Mesendoderm (in vitro differentiated cells): ENCODE measurements around the gene ITGAV.

Experiments
- DNase-seq: peaks from one replicate; pipeline ENCODE4 v3.0.0; 2013
- H2AK5ac ChIP-seq: 2 replicates; pipeline ENCODE4 v1.6.1; 2013; ENCODE audit warnings: low read length, inconsistent platforms
- H2BK120ac ChIP-seq: 2 replicates; pipeline ENCODE4 v1.6.1; 2013; ENCODE audit warnings: low read depth, mild to moderate bottlenecking, low read length, moderate library complexity, mixed read lengths
- H2BK15ac ChIP-seq: replicated peaks from 2 replicates; pipeline ENCODE4 v1.6.1; 2013; ENCODE audit warnings: low read depth, mild to moderate bottlenecking, moderate library complexity
- H2BK5ac ChIP-seq: 2 replicates; pipeline ENCODE4 v1.6.1; 2013; ENCODE audit warnings: low read length, inconsistent platforms
- H3K18ac ChIP-seq: 2 replicates; pipeline ENCODE4 v1.6.1; 2013; ENCODE audit warnings: mild to moderate bottlenecking, low read length, mixed read lengths
- H3K23ac ChIP-seq: one replicate; pipeline ENCODE4 v1.6.1; 2013; ENCODE audit warnings: low read length
- H3K27ac ChIP-seq: 2 replicates; pipeline ENCODE4 v1.5.1; 2013; ENCODE audit warnings: low read depth, mild to moderate bottlenecking, inconsistent platforms, low read length, moderate library complexity
- H3K27me3 ChIP-seq: 2 replicates; pipeline ENCODE4 v1.6.1; 2013; ENCODE audit warnings: low read length, control low read depth, mild to moderate bottlenecking, inconsistent platforms; ENCODE audit not compliant: insufficient read depth, poor library complexity
- H3K36me3 ChIP-seq: 2 replicates; pipeline ENCODE4 v1.6.1; 2013; ENCODE audit warnings: low read length, inconsistent platforms; ENCODE audit not compliant: control insufficient read depth, insufficient read depth
- H3K4ac ChIP-seq: one replicate; pipeline ENCODE4 v1.6.1; 2013; ENCODE audit warnings: low read depth, mild to moderate bottlenecking, low read length, moderate library complexity
- H3K4me1 ChIP-seq: 2 replicates; pipeline ENCODE4 v1.6.1; 2013; ENCODE audit warnings: low read depth, low read length, inconsistent platforms; ENCODE audit not compliant: control insufficient read depth
- H3K4me2 ChIP-seq: 2 replicates; pipeline ENCODE4 v1.6.1; 2013; ENCODE audit warnings: low read length
- H3K4me3 ChIP-seq: 2 replicates; pipeline ENCODE4 v1.5.1; 2013; ENCODE audit warnings: mild to moderate bottlenecking, low read length
- H3K56ac ChIP-seq: one replicate; pipeline ENCODE4 v1.6.1; 2013; ENCODE audit warnings: low read length
- H3K79me1 ChIP-seq: 2 replicates; pipeline ENCODE4 v1.6.1; 2013; ENCODE audit warnings: low read length, inconsistent platforms
- H3K79me2 ChIP-seq: 2 replicates; pipeline ENCODE4 v1.6.1; 2013; ENCODE audit warnings: mild to moderate bottlenecking, low read length; ENCODE audit not compliant: control insufficient read depth, insufficient read depth
- H3K9ac ChIP-seq: 2 replicates; pipeline ENCODE4 v1.6.1; 2013; ENCODE audit warnings: low read length, inconsistent platforms
- H4K5ac ChIP-seq: one replicate; pipeline ENCODE4 v1.6.1; 2013; ENCODE audit warnings: low read length
- H4K8ac ChIP-seq: one replicate; pipeline ENCODE4 v1.6.1; 2013; ENCODE audit warnings: low read depth, mild to moderate bottlenecking, control low read depth, low read length, moderate library complexity
- WGBS: extraction: QIAGEN DNeasy Blood & Tissue Kit; methylation state at CpG from one replicate; pipeline ENCODE4 v1.1.7; 2013; ENCODE audit warnings: low lambda C conversion rate, missing lambda C conversion rate; ENCODE audit not compliant: insufficient coverage; ENCODE audit errors: extremely low coverage; 5-methylcytosine and 5-hydroxymethylcytosine counted together

Gene ITGAV

DNA sequence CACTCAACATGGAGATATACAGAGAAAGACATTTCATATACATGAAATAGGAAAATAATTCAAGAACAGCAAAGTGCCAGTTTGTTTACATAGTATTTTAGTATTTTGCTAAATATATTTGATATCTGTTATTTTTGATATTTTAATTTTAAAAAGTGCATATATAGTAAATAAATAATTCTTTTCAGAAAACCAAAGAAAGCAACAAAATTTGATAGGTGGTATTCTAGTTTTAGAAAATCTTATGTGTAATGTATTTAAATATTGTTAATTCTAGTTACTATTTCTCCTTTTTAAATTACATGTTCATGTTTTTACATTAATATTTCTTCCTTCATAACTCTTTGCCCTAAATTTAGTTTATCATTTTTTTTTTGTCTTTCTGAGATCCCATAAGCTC is 69.5 kb downstream of the ITGAV start:
- Histone ChIP-seq H3K4me1 (no peaks in the 10 kb centered on the region), H3K79me2 (no peaks in the 10 kb centered on the region), H3K4me2 (no peak overlapping the region), H3K4me3 (no peak overlapping the region), H4K5ac (no peak overlapping the region), H2BK15ac (no peak overlapping the region), H2BK120ac (no peak overlapping the region), H3K18ac (no peak overlapping the region), H2AK5ac (no peak overlapping the region), H4K8ac (no peak overlapping the region), H2BK5ac (no peak overlapping the region), H3K4ac (no peak overlapping the region), H3K23ac (no peak overlapping the region), H3K36me3 (peaks cover 2% of the 10 kb centered on the region), H3K79me1 (no peaks in the 10 kb centered on the region), H3K27ac (no peak overlapping the region), H3K9ac (no peak overlapping the region), H3K27me3 (no peaks in the 10 kb centered on the region), H3K56ac (no peak overlapping the region)
- no peak for DNase-seq

DNA sequence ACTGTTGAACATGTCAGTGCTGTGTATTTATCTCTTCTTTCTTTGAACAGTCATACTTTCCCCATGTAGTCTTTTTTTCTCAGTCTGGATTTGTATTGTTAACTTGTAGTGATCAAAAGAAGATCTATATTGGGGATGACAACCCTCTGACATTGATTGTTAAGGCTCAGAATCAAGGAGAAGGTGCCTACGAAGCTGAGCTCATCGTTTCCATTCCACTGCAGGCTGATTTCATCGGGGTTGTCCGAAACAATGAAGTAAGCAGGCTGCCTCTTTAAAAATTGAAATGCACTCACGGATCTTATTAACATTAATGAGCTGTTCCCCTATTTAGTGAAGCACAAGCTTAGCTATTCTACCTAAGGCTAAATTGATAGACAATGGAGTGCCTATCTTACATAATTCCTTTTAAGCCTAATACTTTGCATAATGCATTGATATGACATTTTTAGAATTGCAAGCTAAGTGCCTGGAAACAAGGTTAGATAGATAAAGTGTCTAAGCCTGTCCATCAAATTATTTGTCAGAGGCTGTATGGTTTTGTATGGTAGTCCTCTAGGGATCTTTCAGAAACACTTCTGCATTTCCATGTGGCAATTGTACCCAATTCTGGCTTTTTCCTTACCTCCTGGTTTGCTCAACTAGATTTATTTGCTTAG is 74.7 kb downstream of the ITGAV start:
- Histone ChIP-seq H3K27ac (no peak overlapping the region), H3K23ac (no peak overlapping the region), H3K36me3 (no peaks in the 10 kb centered on the region)

DNA sequence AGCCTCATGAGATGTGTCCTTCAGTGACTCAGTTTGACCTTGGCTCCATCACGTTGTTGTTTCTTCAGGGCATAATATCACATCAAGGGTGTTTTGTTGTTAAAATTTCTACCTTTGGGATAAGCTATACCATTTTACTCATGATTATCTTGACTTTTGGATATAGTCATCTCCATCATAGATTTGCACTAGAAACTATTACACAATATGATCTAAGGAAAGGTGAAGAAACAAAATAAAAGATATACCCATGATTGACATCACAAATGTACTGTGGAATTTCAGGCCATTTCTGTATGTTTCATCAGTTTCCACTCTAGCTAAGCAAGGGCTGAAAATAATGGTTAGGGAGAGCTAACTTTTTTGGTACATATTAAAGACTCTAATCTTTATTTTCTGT is 79.3 kb downstream of the ITGAV start:
- WGBS, result no CpG with 5 or more reads among the region's 1 CpG
- Histone ChIP-seq H2AK5ac (no peak overlapping the region), H4K5ac (no peak overlapping the region)

More for the DNA sequence above, 74.7 kb downstream of the ITGAV start:
- Histone ChIP-seq H3K4ac (no peak overlapping the region), H2AK5ac (no peak overlapping the region), H4K5ac (no peak overlapping the region), H3K18ac (no peak overlapping the region), H3K4me3 (no peak overlapping the region), H3K79me2 (no peaks in the 10 kb centered on the region), H2BK15ac (no peak overlapping the region), H2BK5ac (no peak overlapping the region), H3K79me1 (no peaks in the 10 kb centered on the region), H4K8ac (no peak overlapping the region), H2BK120ac (no peak overlapping the region), H3K9ac (no peak overlapping the region), H3K27me3 (no peaks in the 10 kb centered on the region), H3K4me1 (no peaks in the 10 kb centered on the region), H3K4me2 (no peak overlapping the region), H3K56ac (no peak overlapping the region)
- DNase-seq, result no peak
- WGBS, result no CpG with 5 or more reads among the region's 5 CpGs

DNA sequence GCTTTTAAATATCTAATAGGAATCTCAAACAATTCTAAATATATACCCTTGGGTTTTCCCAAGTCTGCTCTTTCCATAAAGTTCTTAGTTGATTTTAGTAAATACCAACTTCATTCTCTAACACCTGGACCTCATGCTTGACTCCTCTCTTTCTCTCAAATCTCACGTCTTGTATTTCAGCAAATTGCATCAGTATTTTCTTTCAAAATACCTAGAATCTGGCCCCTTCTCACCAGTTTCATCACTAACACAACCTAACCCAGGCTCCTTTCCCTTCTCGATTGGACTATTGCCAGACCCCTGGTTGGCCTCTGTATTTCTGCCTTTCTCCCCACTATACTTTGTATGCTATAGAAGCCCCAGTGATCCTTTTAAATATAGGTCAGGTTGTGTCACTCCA is 81.0 kb downstream of the ITGAV start:
- Histone ChIP-seq H4K8ac (no peak overlapping the region), H3K27me3 (no peaks in the 10 kb centered on the region), H2BK15ac (no peak overlapping the region), H2AK5ac (no peak overlapping the region), H2BK120ac (no peak overlapping the region), H3K9ac (no peak overlapping the region), H2BK5ac (no peak overlapping the region), H3K4ac (no peak overlapping the region), H3K23ac (no peak overlapping the region), H3K27ac (no peak overlapping the region), H4K5ac (no peak overlapping the region), H3K18ac (no peak overlapping the region), H3K79me2 (no peaks in the 10 kb centered on the region), H3K4me3 (no peak overlapping the region), H3K79me1 (no peaks in the 10 kb centered on the region), H3K56ac (no peak overlapping the region), H3K36me3 (peaks cover 6% of the 10 kb centered on the region), H3K4me1 (no peaks in the 10 kb centered on the region), H3K4me2 (no peak overlapping the region)
- no CpG with 5 or more reads among the region's 2 CpGs for WGBS
- no peak for DNase-seq

More for the DNA sequence above, 79.3 kb downstream of the ITGAV start:
- H3K4me3 ChIP-seq, result no peak overlapping the region
- no peaks in the 10 kb centered on the region for H3K4me1 ChIP-seq
- no peaks in the 10 kb centered on the region for H3K79me2 ChIP-seq
- no peak overlapping the region for H2BK120ac ChIP-seq
- no peak overlapping the region for H3K18ac ChIP-seq
- no peak overlapping the region for H3K4ac ChIP-seq
- H3K4me2 ChIP-seq, result no peak overlapping the region
- H3K27me3 ChIP-seq, result no peaks in the 10 kb centered on the region
- no peak overlapping the region for H3K27ac ChIP-seq
- no peaks in the 10 kb centered on the region for H3K79me1 ChIP-seq
- no peak overlapping the region for H3K56ac ChIP-seq
- DNase-seq, result no peak
- no peak overlapping the region for H2BK5ac ChIP-seq
- no peak overlapping the region for H4K8ac ChIP-seq
- no peak overlapping the region for H3K9ac ChIP-seq
- H3K36me3 ChIP-seq, result peaks cover 6% of the 10 kb centered on the region
- H3K23ac ChIP-seq, result no peak overlapping the region
- no peak overlapping the region for H2BK15ac ChIP-seq

DNA sequence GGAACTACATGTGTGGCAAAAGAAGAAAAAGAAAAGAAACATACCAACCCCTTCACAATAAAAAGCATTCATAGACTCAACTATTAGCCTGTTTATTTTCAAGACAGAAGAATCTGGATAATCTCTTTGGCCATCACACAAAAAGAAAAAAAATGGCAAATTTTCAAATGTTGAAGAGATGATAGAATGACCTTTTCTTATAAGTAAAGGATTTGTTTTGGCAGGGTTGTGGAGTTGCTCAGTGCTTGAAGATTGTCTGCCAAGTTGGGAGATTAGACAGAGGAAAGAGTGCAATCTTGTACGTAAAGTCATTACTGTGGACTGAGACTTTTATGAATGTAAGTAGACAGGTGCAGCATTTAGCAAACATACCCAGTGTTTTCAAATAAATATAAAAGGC is 85.5 kb downstream of the ITGAV start:
- Histone ChIP-seq H3K27ac (no peak overlapping the region), H3K79me1 (no peaks in the 10 kb centered on the region), H3K56ac (no peak overlapping the region), H3K4me1 (no peaks in the 10 kb centered on the region), H3K27me3 (no peaks in the 10 kb centered on the region), H4K8ac (no peak overlapping the region), H2BK120ac (no peak overlapping the region), H2BK5ac (no peak overlapping the region), H3K4me3 (no peak overlapping the region), H3K36me3 (peaks cover 6% of the 10 kb centered on the region), H3K9ac (no peak overlapping the region), H2AK5ac (no peak overlapping the region), H4K5ac (no peak overlapping the region), H3K4me2 (no peak overlapping the region), H3K79me2 (no peaks in the 10 kb centered on the region), H2BK15ac (no peak overlapping the region), H3K18ac (no peak overlapping the region), H3K23ac (no peak overlapping the region), H3K4ac (no peak overlapping the region)
- WGBS, result no CpG with 5 or more reads among the region's 1 CpG
- DNase-seq, result no peak

- H2BK5ac ChIP-seq, result no peak overlapping the region
- no peak overlapping the region for H3K18ac ChIP-seq
- H3K79me1 ChIP-seq, result no peaks in the 10 kb centered on the region
- no peak overlapping the region for H3K4me2 ChIP-seq
- H3K4me1 ChIP-seq, result no peaks in the 10 kb centered on the region
- no peak overlapping the region for H2BK15ac ChIP-seq
- no peak overlapping the region for H4K8ac ChIP-seq
- H3K36me3 ChIP-seq, result no peaks in the 10 kb centered on the region
- H4K5ac ChIP-seq, result no peak overlapping the region
- H3K56ac ChIP-seq, result no peak overlapping the region
- no peak for DNase-seq
- H3K79me2 ChIP-seq, result no peaks in the 10 kb centered on the region
- H3K9ac ChIP-seq, result no peak overlapping the region
- H3K27me3 ChIP-seq, result no peaks in the 10 kb centered on the region
- no peak overlapping the region for H3K4ac ChIP-seq
- no peak overlapping the region for H2AK5ac ChIP-seq
- no peak overlapping the region for H3K4me3 ChIP-seq
- WGBS, result no CpG with 5 or more reads among the region's 4 CpGs
- H3K27ac ChIP-seq, result no peak overlapping the region
- H3K23ac ChIP-seq, result no peak overlapping the region
- H2BK120ac ChIP-seq, result no peak overlapping the region
These were observed 93.5 kb downstream of the ITGAV start for GRCh38 chr2:186683341-186683740.
